ENCODE measurements around the gene NDC1.
A peak's percentile ranks its signal among the peaks of the same experiment; 100 is the strongest.

DNA sequence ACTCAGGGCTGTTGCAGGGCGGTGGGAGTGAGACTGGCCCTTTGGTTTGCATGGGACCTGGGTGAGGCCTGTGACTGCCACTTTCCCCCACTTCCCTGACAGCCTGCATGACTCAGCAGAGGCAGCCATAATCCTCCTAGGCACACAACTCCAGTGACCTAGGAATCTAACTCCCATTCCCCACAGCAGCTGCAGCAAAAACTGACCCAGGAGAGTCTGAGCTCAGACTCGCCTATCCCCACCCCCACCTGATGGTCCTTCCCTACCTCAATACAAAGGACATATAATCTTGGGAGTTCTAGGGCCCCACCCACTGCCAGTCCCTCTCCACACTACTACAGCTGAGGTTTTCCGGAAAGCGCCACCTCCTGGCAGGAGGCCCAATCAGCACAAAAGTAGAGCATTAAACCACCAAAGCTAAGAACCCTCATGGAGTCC lies 26.7 kb downstream of the NDC1 start:
- TF ChIP-seq EZH2phosphoT487 (IDR thresholded peaks at IDR 0.05) (no peak), EZH2 (IDR thresholded peaks at IDR 0.05) (no peak)
- TF ChIP-seq, protein P1, sequence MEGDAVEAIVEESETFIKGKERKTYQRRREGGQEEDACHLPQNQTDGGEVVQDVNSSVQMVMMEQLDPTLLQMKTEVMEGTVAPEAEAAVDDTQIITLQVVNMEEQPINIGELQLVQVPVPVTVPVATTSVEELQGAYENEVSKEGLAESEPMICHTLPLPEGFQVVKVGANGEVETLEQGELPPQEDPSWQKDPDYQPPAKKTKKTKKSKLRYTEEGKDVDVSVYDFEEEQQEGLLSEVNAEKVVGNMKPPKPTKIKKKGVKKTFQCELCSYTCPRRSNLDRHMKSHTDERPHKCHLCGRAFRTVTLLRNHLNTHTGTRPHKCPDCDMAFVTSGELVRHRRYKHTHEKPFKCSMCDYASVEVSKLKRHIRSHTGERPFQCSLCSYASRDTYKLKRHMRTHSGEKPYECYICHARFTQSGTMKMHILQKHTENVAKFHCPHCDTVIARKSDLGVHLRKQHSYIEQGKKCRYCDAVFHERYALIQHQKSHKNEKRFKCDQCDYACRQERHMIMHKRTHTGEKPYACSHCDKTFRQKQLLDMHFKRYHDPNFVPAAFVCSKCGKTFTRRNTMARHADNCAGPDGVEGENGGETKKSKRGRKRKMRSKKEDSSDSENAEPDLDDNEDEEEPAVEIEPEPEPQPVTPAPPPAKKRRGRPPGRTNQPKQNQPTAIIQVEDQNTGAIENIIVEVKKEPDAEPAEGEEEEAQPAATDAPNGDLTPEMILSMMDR (IDR thresholded peaks at IDR 0.05), result peak; percentile 46
